NCI-H82 treated with DMSO at 0.1 percent for 48 hours (cell line): ENCODE data around the gene LMOD3.

Experiments used
- DNase-seq: peaks from one replicate; lab custom pipeline; 2025; ENCODE audit not compliant: unreplicated experiment; lab: John Stamatoyannopoulos, UW

The LMOD3 gene

DNA sequence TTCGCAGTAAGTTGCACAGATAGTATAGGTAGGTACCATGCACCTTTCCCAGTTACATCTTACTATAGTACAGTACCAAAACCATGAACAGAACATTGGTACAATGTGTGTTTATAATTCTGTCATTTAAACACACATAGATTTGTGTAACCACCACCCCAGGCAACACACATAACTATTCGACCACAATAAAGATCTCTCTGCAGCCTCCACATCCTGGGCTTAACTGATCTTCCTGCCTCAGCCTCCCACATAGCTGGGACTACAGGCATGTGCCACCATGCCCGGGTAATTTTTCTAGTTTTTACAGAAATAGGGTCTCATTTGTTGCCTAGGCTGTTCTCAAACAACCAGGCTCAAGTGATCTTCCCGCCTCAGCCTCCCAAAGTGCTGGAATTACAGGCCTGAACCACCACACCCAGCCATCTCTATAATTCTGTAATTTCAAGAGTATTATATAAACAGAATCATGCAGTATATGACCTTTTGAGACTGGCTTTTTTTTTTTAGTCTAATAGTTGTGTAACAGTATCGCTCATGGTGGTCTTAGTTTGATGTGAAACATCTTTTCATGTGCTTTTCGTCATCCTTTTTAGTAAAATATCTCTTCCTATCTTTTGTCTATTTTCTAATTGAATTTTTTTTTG is 57.0 kb downstream of the LMOD3 start:
- DNase-seq: no peak

DNA sequence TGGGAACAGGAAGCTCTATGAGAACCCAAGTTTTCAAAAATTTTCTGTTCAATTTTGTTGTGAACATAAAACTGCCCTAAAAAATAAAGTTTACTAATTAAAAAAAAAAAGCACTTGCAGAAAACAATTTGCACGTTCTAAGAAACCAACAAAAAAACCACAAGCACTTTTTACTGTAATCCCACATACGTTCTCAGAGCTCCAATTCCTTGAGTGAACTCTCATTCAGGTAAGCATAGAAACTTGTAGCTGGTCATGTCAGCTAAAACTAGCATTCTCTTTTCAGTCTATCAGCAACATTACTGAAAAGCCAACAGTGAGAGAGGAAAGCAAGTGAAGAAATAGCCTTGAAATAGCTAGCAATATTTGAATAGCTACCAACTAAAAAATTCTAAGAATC is 58.8 kb downstream of the LMOD3 start:
- no peak for DNase-seq

DNA sequence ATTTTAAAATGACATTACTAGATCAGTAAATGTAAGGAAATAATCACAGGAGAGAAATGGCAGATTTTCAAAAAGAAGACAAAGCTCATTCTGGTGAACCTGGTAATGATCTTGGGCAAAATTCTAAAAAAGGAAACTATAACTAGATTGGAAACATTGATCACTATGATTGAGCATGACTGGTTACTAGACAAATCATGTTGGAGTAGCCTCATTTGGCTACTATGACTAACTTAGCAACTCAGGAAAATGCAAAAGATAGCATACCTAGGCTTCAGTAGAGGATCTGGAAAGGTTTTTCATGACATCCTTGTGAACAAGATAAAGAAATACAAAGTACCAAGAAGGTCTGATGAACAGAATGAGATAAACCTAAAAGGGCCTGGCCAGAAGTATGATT is 62.7 kb downstream of the LMOD3 start:
- no peak for DNase-seq

DNA sequence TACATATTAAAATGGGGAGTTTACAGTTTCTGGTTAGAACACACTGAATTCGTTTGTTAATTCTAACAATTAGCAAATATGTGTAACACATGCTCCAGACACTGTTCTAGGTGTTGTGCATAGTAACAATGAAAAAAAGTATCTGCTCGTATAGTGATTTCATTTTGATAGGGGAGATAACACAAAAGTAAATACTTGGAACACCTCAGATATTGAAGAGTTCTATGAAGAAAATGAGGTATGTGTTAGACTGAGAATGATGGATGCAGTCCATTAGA is 63.5 kb downstream of the LMOD3 start:
- no peak for DNase-seq

DNA sequence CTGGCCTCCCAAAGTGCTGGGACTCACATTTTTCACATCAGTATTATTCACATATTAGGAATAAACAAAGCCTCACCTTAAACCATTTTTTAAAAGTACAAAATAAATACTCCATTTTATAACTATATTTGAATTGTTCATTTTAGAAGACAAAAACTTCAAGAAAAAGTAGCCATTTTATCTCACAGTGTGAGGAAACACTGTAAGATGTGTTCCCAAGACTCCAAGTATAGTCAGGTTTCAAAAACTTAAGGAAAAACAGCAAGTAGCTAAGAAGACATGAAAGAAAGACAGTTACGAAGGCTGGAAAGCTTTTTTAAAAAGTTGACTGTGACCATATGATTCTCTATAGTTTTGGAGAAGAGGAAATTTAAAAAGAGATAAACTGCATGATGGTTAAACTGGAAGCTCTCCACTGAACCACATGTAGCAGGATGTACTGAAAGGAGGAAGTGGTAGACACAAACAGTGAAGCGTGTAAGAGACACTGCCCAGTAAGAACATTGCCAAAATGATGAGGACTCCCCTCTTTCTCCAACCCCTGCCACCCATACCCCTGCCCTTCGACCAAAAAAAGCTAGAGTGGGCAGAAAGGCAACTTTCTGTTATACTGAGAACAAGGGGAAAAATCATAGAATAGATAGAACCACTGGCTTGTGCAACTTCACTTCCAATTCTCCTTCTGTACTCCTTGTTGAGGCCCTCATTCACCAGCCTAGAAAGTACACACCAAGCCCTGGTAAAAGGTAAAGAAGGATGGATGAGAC is 64.0 kb downstream of the LMOD3 start:
- no peak for DNase-seq
